Fibroblast of villous mesenchyme (primary cell): ENCODE measurements around the gene IDH3A. TPM values are rescaled to one million over a fixed set of nuclear protein-coding genes. Genes with fewer than 3 reads are reported as not detected.

Experiments used
- DNase-seq: peaks from one replicate; pipeline ENCODE4 v3.0.0-alpha.2; 2010; ENCODE audit warnings: low read depth
- H3K4me3 ChIP-seq: 2 replicates; pipeline ENCODE4 v1.5.1; 2011; ENCODE audit warnings: low read depth, mild to moderate bottlenecking, low read length
- CTCF ChIP-seq: IDR thresholded peaks from 2 replicates; pipeline ENCODE4 v1.5.1; 2012; ENCODE audit warnings: low read depth, mild to moderate bottlenecking, low read length; ENCODE audit not compliant: insufficient read depth
- total RNA-seq: library from RNA; depleted of rRNA; stranded (reverse); fragments of >200 nt; gene quantifications from 2 replicates; pipeline ENCODE4 v1.2.3, GENCODE V29; 2012

The IDH3A gene
- total RNA-seq, 1 donor, result 43.6 TPM

GRCh38 chr15:78110096-78110495, 39.1 kb upstream of the IDH3A start:
- no peak for DNase-seq
- no peak overlapping the region for H3K4me3 ChIP-seq
- no peak for TF ChIP-seq CTCF

GRCh38 chr15:78110916-78111475, 38.2 kb upstream of the IDH3A start:
- no peak for DNase-seq
- no peak for TF ChIP-seq CTCF
- H3K4me3 ChIP-seq, result no peak overlapping the region

GRCh38 chr15:78111788-78112187, 37.4 kb upstream of the IDH3A start:
- H3K4me3 ChIP-seq, result no peak overlapping the region
- DNase-seq, result no peak
- TF ChIP-seq CTCF, result no peak

GRCh38 chr15:78112551-78112950, 36.6 kb upstream of the IDH3A start:
- no peak overlapping the region for H3K4me3 ChIP-seq
- TF ChIP-seq CTCF, result no peak
- DNase-seq, result no peak

GRCh38 chr15:78120523-78120922, 28.6 kb upstream of the IDH3A start:
- DNase-seq, result no peak
- TF ChIP-seq CTCF, result no peak
- no peak overlapping the region for H3K4me3 ChIP-seq

GRCh38 chr15:78125267-78125666, 23.9 kb upstream of the IDH3A start:
- H3K4me3 ChIP-seq, result no peak overlapping the region
- no peak for TF ChIP-seq CTCF
- no peak for DNase-seq

GRCh38 chr15:78127882-78128281, 21.3 kb upstream of the IDH3A start:
- TF ChIP-seq CTCF, result no peak

More at GRCh38 chr15:78127882-78128281, 21.3 kb upstream of the IDH3A start:
- no peak for DNase-seq
- H3K4me3 ChIP-seq, result no peak overlapping the region
